Neural cell (in vitro differentiated cells): ENCODE data around the gene VSNL1. TPM values are rescaled to one million over a fixed set of nuclear protein-coding genes. Genes with fewer than 3 reads are reported as not detected.

ENCODE experiments used
- H2AFZ ChIP-seq: fragments of 200-600, 300-800 bp; sonication (generic), shearing (Covaris generic); 2 replicates; pipeline ENCODE4 v1.6.0; 2014; ENCODE audit warnings: low read depth, mild to moderate bottlenecking, antibody characterized with exemption, low read length, moderate library complexity
- H3F3A ChIP-seq: fragments of 200-600 bp; shearing (Covaris generic); 2 replicates; pipeline ENCODE4 v1.6.1; 2016; ENCODE audit warnings: mild to moderate bottlenecking, moderate library complexity, mixed read lengths, antibody characterized with exemption, low read length; ENCODE audit not compliant: insufficient read depth, poor library complexity, severe bottlenecking
- H3K27ac ChIP-seq: fragments of 200-600, 300-800 bp; sonication (generic), shearing (Covaris generic); 2 replicates; pipeline ENCODE4 v1.5.1; 2014; ENCODE audit warnings: mild to moderate bottlenecking, low read length, moderate library complexity
- H3K27me3 ChIP-seq: fragments of 300-800, 200-600 bp; sonication (generic), shearing (Covaris generic); 2 replicates; pipeline ENCODE4 v1.6.0; 2014; ENCODE audit warnings: mild to moderate bottlenecking, low read depth, low read length, moderate library complexity; ENCODE audit not compliant: insufficient read depth
- H3K36me3 ChIP-seq: fragments of 300-800, 200-600 bp; sonication (generic), shearing (Covaris generic); 2 replicates; pipeline ENCODE4 v1.5.1; 2014; ENCODE audit warnings: mild to moderate bottlenecking, antibody characterized with exemption, low read length, moderate library complexity; ENCODE audit not compliant: insufficient read depth
- H3K4me2 ChIP-seq: fragments of 300-800, 200-600 bp; sonication (generic), shearing (Covaris generic); 2 replicates; pipeline ENCODE4 v1.6.0; 2014; ENCODE audit warnings: mild to moderate bottlenecking, low read length
- H3K4me3 ChIP-seq: fragments of 300-800, 200-600 bp; sonication (generic), shearing (Covaris generic); 2 replicates; pipeline ENCODE4 v1.5.1; 2014; ENCODE audit warnings: mild to moderate bottlenecking, low read length, moderate library complexity
- H3K79me2 ChIP-seq: fragments of 200-600 bp; shearing (Covaris generic); replicated peaks from 2 replicates; pipeline ENCODE4 v1.6.0; 2014; ENCODE audit warnings: mild to moderate bottlenecking, low read length, moderate library complexity; ENCODE audit not compliant: insufficient read depth
- H3K9ac ChIP-seq: fragments of 300-800, 200-600 bp; sonication (generic), shearing (Covaris generic); 2 replicates; pipeline ENCODE4 v1.6.1; 2016; ENCODE audit warnings: mild to moderate bottlenecking, low read length, mixed read lengths
- H3K9me2 ChIP-seq: fragments of 200-600 bp; shearing (Covaris generic); 2 replicates; pipeline ENCODE4 v1.6.1; 2016; ENCODE audit warnings: mild to moderate bottlenecking, low read length, mixed read lengths; ENCODE audit not compliant: insufficient read depth
- H3K9me3 ChIP-seq: fragments of 200-600, 300-800 bp; sonication (generic), shearing (Covaris generic); 2 replicates; pipeline ENCODE4 v1.6.1; 2016; ENCODE audit warnings: mild to moderate bottlenecking, mixed run types, low read length, moderate library complexity, mixed read lengths
- H4K20me1 ChIP-seq: fragments of 200-600 bp; shearing (Covaris generic); 2 replicates; pipeline ENCODE4 v1.6.1; 2016; ENCODE audit warnings: mild to moderate bottlenecking, mixed run types; ENCODE audit not compliant: insufficient read depth
- EZH2 ChIP-seq: fragments of 200-600, 300-800 bp; shearing (Covaris generic), sonication (generic); IDR thresholded peaks from 2 replicates; pipeline ENCODE4 v1.6.1; 2014; ENCODE audit warnings: antibody characterized with exemption, low read length, borderline replicate concordance, mild to moderate bottlenecking; ENCODE audit not compliant: insufficient read depth, poor library complexity, severe bottlenecking
- MXI1 ChIP-seq: fragments of 450-650 bp; conservative IDR thresholded peaks from 2 replicates; pipeline ENCODE4 v1.6.1; 2014; ENCODE audit warnings: antibody characterized with exemption, mild to moderate bottlenecking; ENCODE audit not compliant: poor library complexity, severe bottlenecking
- POLR2AphosphoS5 ChIP-seq: IDR thresholded peaks from 2 replicates; pipeline ENCODE4 v1.6.1; 2012
- SMC3 ChIP-seq: fragments of 450-650 bp; conservative IDR thresholded peaks from 2 replicates; pipeline ENCODE4 v1.6.1; 2014; ENCODE audit warnings: antibody characterized with exemption, mild to moderate bottlenecking, moderate library complexity; ENCODE audit not compliant: poor library complexity
- TAF1 ChIP-seq: IDR thresholded peaks from 2 replicates; pipeline ENCODE4 v1.6.1; 2012; ENCODE audit warnings: low read depth
- polyA plus RNA-seq: library from polyadenylated mRNA; depleted of rRNA; stranded (reverse); fragments of >200 nt; gene quantifications from 2 replicates; pipeline ENCODE4 v1.2.3, GENCODE V29; 2014
- TF ChIP-seq, protein P1 (sequence below): IDR thresholded peaks from 2 replicates; pipeline ENCODE4 v1.6.1; 2012; ENCODE audit warnings: borderline replicate concordance
- TF ChIP-seq, protein P2 (sequence below): fragments of 450-650 bp; IDR thresholded peaks from 2 replicates; pipeline ENCODE4 v1.5.1; 2014; ENCODE audit warnings: antibody characterized with exemption, mild to moderate bottlenecking, moderate library complexity; ENCODE audit not compliant: poor library complexity, severe bottlenecking

VSNL1 gene
- polyA plus RNA-seq, 1 donor from 2014 or later, result 69.7 TPM

DNA sequence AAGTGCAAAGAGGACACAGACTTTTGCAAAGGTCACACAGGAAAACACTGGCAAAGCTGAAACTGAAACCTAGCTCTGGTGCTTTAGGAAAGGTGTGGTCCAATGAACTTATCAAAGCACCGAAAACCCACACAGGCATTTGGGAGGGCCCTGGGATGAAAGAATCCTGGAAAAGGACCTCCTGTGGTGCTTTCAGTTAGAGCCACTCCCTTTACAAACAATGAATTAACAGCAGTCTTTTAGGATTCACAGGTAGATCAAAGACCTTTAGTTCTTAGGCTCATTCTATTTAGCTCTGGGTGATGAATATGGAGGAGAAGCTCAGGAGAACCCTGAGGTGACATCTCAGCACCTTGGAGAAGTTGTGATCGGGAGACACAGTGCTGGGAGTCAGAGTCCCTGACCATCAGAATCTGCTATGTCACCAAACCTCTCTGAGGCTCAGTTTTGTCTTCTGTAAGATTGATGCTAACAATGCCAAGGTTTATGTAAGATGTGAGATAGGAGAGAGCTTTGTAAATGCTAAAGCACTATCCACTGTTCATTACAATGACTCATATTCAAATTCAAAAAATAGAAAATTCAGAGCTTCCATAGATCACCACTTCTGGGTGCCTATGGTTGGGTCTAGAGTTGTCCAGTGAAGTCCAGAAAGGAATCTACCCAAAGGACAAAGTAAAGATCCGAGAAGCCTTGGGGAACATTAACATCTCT is 39.3 kb downstream of the VSNL1 start:
- Histone ChIP-seq H3K9me3 (no peaks in the 10 kb centered on the region), H3K36me3 (no peaks in the 10 kb centered on the region), H3K9me2 (no peaks in the 10 kb centered on the region), H3K27ac (no peak overlapping the region), H3F3A (no peaks in the 10 kb centered on the region), H3K4me3 (no peak overlapping the region), H2AFZ (no peak overlapping the region), H3K9ac (no peak overlapping the region), H3K79me2 (no peaks in the 10 kb centered on the region), H3K27me3 (no peaks in the 10 kb centered on the region), H4K20me1 (no peaks in the 10 kb centered on the region), H3K4me2 (no peak overlapping the region)
- TF ChIP-seq EZH2, result no peak

DNA sequence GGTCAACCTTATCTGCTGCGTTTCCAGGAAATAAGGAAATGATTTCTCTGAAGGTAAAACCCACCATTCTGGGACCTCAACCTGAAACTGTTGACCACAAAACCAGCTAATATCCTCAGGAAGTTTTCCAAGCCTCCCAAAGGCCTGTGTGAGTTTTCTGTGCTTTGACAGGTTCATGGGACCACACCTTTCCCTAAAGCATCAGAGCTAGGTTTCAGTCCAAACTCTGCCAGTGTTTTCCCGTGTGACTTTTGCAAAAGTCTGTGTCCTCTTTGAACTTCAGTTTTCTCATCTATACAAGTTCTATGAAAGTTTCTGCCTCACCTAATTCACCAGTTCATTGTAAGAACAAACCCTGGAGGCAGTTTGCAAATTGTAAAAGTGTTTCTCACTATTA is 39.8 kb downstream of the VSNL1 start:
- H3K9me3 ChIP-seq, result no peaks in the 10 kb centered on the region
- H3K27me3 ChIP-seq, result no peaks in the 10 kb centered on the region
- H3K9ac ChIP-seq, result no peak overlapping the region
- no peak overlapping the region for H3K4me2 ChIP-seq
- no peaks in the 10 kb centered on the region for H3F3A ChIP-seq
- no peaks in the 10 kb centered on the region for H3K36me3 ChIP-seq
- no peaks in the 10 kb centered on the region for H4K20me1 ChIP-seq
- no peak overlapping the region for H2AFZ ChIP-seq
- H3K4me3 ChIP-seq, result no peak overlapping the region
- H3K27ac ChIP-seq, result no peak overlapping the region
- TF ChIP-seq SMC3 (no peak), TAF1 (no peak), POLR2AphosphoS5 (no peak), EZH2 (no peak), MXI1 (no peak)
- TF ChIP-seq, protein P1, sequence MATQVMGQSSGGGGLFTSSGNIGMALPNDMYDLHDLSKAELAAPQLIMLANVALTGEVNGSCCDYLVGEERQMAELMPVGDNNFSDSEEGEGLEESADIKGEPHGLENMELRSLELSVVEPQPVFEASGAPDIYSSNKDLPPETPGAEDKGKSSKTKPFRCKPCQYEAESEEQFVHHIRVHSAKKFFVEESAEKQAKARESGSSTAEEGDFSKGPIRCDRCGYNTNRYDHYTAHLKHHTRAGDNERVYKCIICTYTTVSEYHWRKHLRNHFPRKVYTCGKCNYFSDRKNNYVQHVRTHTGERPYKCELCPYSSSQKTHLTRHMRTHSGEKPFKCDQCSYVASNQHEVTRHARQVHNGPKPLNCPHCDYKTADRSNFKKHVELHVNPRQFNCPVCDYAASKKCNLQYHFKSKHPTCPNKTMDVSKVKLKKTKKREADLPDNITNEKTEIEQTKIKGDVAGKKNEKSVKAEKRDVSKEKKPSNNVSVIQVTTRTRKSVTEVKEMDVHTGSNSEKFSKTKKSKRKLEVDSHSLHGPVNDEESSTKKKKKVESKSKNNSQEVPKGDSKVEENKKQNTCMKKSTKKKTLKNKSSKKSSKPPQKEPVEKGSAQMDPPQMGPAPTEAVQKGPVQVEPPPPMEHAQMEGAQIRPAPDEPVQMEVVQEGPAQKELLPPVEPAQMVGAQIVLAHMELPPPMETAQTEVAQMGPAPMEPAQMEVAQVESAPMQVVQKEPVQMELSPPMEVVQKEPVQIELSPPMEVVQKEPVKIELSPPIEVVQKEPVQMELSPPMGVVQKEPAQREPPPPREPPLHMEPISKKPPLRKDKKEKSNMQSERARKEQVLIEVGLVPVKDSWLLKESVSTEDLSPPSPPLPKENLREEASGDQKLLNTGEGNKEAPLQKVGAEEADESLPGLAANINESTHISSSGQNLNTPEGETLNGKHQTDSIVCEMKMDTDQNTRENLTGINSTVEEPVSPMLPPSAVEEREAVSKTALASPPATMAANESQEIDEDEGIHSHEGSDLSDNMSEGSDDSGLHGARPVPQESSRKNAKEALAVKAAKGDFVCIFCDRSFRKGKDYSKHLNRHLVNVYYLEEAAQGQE, result no peak
- TF ChIP-seq, protein P2, sequence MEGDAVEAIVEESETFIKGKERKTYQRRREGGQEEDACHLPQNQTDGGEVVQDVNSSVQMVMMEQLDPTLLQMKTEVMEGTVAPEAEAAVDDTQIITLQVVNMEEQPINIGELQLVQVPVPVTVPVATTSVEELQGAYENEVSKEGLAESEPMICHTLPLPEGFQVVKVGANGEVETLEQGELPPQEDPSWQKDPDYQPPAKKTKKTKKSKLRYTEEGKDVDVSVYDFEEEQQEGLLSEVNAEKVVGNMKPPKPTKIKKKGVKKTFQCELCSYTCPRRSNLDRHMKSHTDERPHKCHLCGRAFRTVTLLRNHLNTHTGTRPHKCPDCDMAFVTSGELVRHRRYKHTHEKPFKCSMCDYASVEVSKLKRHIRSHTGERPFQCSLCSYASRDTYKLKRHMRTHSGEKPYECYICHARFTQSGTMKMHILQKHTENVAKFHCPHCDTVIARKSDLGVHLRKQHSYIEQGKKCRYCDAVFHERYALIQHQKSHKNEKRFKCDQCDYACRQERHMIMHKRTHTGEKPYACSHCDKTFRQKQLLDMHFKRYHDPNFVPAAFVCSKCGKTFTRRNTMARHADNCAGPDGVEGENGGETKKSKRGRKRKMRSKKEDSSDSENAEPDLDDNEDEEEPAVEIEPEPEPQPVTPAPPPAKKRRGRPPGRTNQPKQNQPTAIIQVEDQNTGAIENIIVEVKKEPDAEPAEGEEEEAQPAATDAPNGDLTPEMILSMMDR, result no peak
- no peaks in the 10 kb centered on the region for H3K9me2 ChIP-seq
- no peaks in the 10 kb centered on the region for H3K79me2 ChIP-seq

DNA sequence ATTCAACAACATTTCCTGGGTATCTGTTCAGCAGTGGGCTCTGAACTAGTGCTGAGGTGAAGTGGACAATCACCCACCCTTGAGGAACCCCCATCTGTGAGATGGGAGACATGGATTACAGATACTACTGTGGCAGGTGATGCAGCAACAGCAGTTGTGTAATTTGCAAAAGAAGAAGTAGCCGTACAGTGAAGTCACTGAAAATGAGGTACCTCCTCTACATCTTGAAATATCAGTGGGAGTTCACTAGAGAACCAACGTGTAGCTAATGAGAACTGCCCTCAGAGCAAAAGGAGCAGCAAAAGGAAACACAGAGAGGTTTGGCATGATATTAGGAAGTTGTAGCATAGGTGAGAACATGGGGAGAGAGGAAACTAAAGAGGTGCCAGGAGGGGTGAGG is 41.3 kb downstream of the VSNL1 start:
- Histone ChIP-seq H3K27me3 (no peaks in the 10 kb centered on the region), H2AFZ (no peak overlapping the region), H3K9ac (no peak overlapping the region), H3K9me3 (no peaks in the 10 kb centered on the region), H3K4me2 (no peak overlapping the region), H4K20me1 (no peaks in the 10 kb centered on the region), H3K27ac (no peak overlapping the region), H3K79me2 (no peaks in the 10 kb centered on the region), H3K36me3 (no peaks in the 10 kb centered on the region), H3F3A (no peaks in the 10 kb centered on the region), H3K4me3 (no peak overlapping the region), H3K9me2 (no peaks in the 10 kb centered on the region)
- TF ChIP-seq, protein P2, result no peak
